ENCODE results near the gene C2CD2L.

DNA sequence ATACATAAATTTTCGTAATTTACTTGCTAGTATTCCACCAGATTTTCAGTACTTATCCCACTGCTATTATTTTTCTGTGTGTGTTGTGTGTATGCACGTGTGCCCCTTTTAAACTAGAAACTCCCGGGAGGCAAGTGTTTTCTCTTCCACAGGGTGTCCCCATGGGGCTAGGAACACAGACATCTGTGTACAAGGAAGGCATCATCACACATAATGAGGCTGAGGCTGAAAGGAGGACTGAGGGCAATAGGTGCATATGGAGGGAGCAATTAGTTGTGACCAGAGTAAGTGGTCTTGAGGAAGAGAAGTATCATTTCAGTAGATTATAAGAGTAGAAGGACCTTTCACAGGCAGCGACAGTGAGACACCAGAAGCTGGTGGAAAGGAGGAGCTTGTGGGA, 3.4 kb upstream of the C2CD2L start:
- TF ChIP-seq CTCF (IDR thresholded peaks at IDR 0.05) = no peak
- TF ChIP-seq POLR2A (IDR thresholded peaks at IDR 0.05) = no peak
